GM12878 (cell line): ENCODE data around the gene FDXACB1.

ENCODE experiments used
- CTCF ChIP-seq, 3 experiments: IDR thresholded peaks in 2 of 3; conservative IDR thresholded peaks in 1 of 3; 2 replicates each; pipeline ENCODE4 v1.5.1; 2011; ENCODE audit warnings: low read depth in 3 of 3, low read length in 3 of 3, mild to moderate bottlenecking in 3 of 3, control low read depth in 2 of 3, moderate library complexity in 2 of 3, inconsistent platforms in 1 of 3, mixed read lengths in 1 of 3; ENCODE audit not compliant: control insufficient read depth in 2 of 3, insufficient read depth in 1 of 3; ENCODE audit errors: extremely low read depth in 1 of 3
- EZH2 ChIP-seq: IDR thresholded peaks from 2 replicates; pipeline ENCODE4 v1.6.1; 2012; ENCODE audit warnings: low read depth, mild to moderate bottlenecking, control low read depth, inconsistent platforms, low read length, borderline replicate concordance; ENCODE audit not compliant: control insufficient read depth
- MEF2B ChIP-seq: fragments of 450-650 bp; IDR thresholded peaks from 2 replicates; pipeline ENCODE4 v1.6.1; 2018; ENCODE audit warnings: mild to moderate bottlenecking, moderate library complexity; ENCODE audit not compliant: partially characterized antibody, poor library complexity, severe bottlenecking
- MYC ChIP-seq: IDR thresholded peaks from 2 replicates; pipeline ENCODE4 v1.6.1; 2011; ENCODE audit warnings: mild to moderate bottlenecking, low read length, moderate library complexity, inconsistent platforms; ENCODE audit not compliant: insufficient read depth, insufficient replicate concordance, insufficient read length, severe bottlenecking
- POLR2A ChIP-seq: IDR thresholded peaks from 2 replicates; pipeline ENCODE4 v1.6.1; 2011; ENCODE audit warnings: low read depth, mild to moderate bottlenecking, low read length
- POLR2AphosphoS2 ChIP-seq: IDR thresholded peaks from 2 replicates; pipeline ENCODE4 v1.6.1; 2011; ENCODE audit warnings: low read depth, mild to moderate bottlenecking, low read length, improper control_type of control experiment, moderate library complexity
- ZBTB4 ChIP-seq: fragments of 450-650 bp; formaldehyde crosslinking; IDR thresholded peaks from 2 replicates; pipeline ENCODE4 v1.4.0; 2022; ENCODE audit warnings: mild to moderate bottlenecking, moderate library complexity

GRCh38 chr11:111906680-111907079, 27.7 kb upstream of the FDXACB1 start:
- TF ChIP-seq EZH2 (no peak), MEF2B (no peak), POLR2A (no peak), MYC (no peak), CTCF (IDR thresholded peaks at IDR 0.05 in 2 of 3, conservative IDR thresholded peaks at IDR 0.05 in 1 of 3; ENCODE audit: control insufficient read depth in 2 of 3, extremely low read depth in 1 of 3, insufficient read depth in 1 of 3, low read depth in 3 of 3, low read length in 3 of 3) (no peak), POLR2AphosphoS2 (no peak), ZBTB4 (no peak)
